Vein endothelial cell (primary cell): Measurements from ENCODE around the gene ERG. TPM values are rescaled to one million over a fixed set of nuclear protein-coding genes. Genes with fewer than 3 reads are reported as not detected.

Source experiments
- small RNA-seq: library from RNA; depleted of rRNA; stranded (forward); fragments of <200 nt; gene quantifications from one replicate; pipeline ENCODE3, GENCODE V24; 2012
- total RNA-seq: library from RNA; depleted of rRNA; stranded (reverse); fragments of >200 nt; gene quantifications from 2 replicates; pipeline ENCODE4 v1.2.3, GENCODE V29; 2012

ERG gene
- 153 and 170 TPM in 2 replicates for total RNA-seq

GRCh38 chr21:38498057-38498833 lies at the start of gene ERG:
TSS of gene ERG (minus strand) at chr21:38498477. CDS start at chr21:38498380, 97 bp downstream.

Small RNA genes within 50 kb of the gene (small RNA-seq; reads per million reads assigned to genes)
- gene SNRPGP13, result not detected

Other genes with a start within 250 kb of the ERG start
- 0.33 and 1.1 TPM in 2 replicates for gene KCNJ15, start 241.5 kb downstream of the ERG start, total RNA-seq